GM12865 (cell line): ENCODE measurements around the gene NTNG1.
A peak's percentile ranks its signal among the peaks of the same experiment; 100 is the strongest.

Experiments used
- DNase-seq: peaks from one replicate; pipeline ENCODE4 v3.0.0; 2010; ENCODE audit warnings: low read depth
- H3K4me3 ChIP-seq: 2 replicates; pipeline ENCODE4 v1.5.1; 2011; ENCODE audit warnings: mild to moderate bottlenecking, low read depth, low read length, control low read depth
- CTCF ChIP-seq: IDR thresholded peaks from 2 replicates; pipeline ENCODE4 v1.5.1; 2011; ENCODE audit warnings: low read length, control low read depth, low read depth, inconsistent platforms; ENCODE audit not compliant: insufficient read depth; ENCODE audit errors: missing control alignments

The NTNG1 gene

GRCh38 chr1:107486349-107486748 is 345.5 kb downstream of the NTNG1 start:
- DNase-seq: no peak

GRCh38 chr1:107487506-107487905 is 346.7 kb downstream of the NTNG1 start:
- H3K4me3 ChIP-seq: no peak overlapping the region
- DNase-seq: no peak
- no peak for TF ChIP-seq CTCF

More at GRCh38 chr1:107486349-107486748, 345.5 kb downstream of the NTNG1 start:
- H3K4me3 ChIP-seq: no peak overlapping the region
- no peak for TF ChIP-seq CTCF

GRCh38 chr1:107491582-107491981 is 350.7 kb downstream of the NTNG1 start:
- no peak overlapping the region for H3K4me3 ChIP-seq

GRCh38 chr1:107493111-107493716 is 352.4 kb downstream of the NTNG1 start:
- no peak overlapping the region for H3K4me3 ChIP-seq
- no peak for TF ChIP-seq CTCF
- DNase-seq: no peak

More at GRCh38 chr1:107491582-107491981, 350.7 kb downstream of the NTNG1 start:
- no peak for TF ChIP-seq CTCF
- no peak for DNase-seq

GRCh38 chr1:107494061-107494460 is 353.2 kb downstream of the NTNG1 start:
- TF ChIP-seq CTCF: no peak
- H3K4me3 ChIP-seq: no peak overlapping the region
- no peak for DNase-seq

- TF ChIP-seq CTCF: no peak
- H3K4me3 ChIP-seq: no peak overlapping the region
- DNase-seq: no peak
Measured at GRCh38 chr1:107496002-107496401, 355.2 kb downstream of the NTNG1 start.

GRCh38 chr1:107499139-107499744 is 358.4 kb downstream of the NTNG1 start:
- H3K4me3 ChIP-seq: peak overlapping the region; percentile 29
- DNase-seq: peak; percentile 82
- no peak for TF ChIP-seq CTCF
